SU-DHL-6 (cell line): ENCODE results near the gene RNF223.

Source experiments
- H2AFZ ChIP-seq: fragments of 200-600 bp; sonication (generic); 2 replicates; pipeline ENCODE4 v1.6.1; 2014; ENCODE audit warnings: low read depth, mild to moderate bottlenecking, moderate library complexity, mixed read lengths, antibody characterized with exemption, low read length; ENCODE audit not compliant: severe bottlenecking
- H3F3A ChIP-seq: fragments of 200-600 bp; shearing (Covaris generic); 2 replicates; pipeline ENCODE4 v1.6.0; 2016; ENCODE audit warnings: antibody characterized with exemption, mild to moderate bottlenecking; ENCODE audit not compliant: insufficient read depth
- H3K27ac ChIP-seq: fragments of 200-600 bp; sonication (generic); 2 replicates; pipeline ENCODE4 v1.5.1; 2016; ENCODE audit warnings: low read depth, mild to moderate bottlenecking, low read length, moderate library complexity, mixed read lengths
- H3K27me3 ChIP-seq: fragments of 200-600 bp; sonication (generic), shearing (Covaris generic); 2 replicates; pipeline ENCODE4 v1.6.0; 2014; ENCODE audit warnings: mild to moderate bottlenecking, low read length
- H3K36me3 ChIP-seq: fragments of 200-600 bp; sonication (generic); 2 replicates; pipeline ENCODE4 v1.6.1; 2014; ENCODE audit warnings: mild to moderate bottlenecking, low read length, mixed read lengths
- H3K4me2 ChIP-seq: fragments of 300-600, 200-600 bp; shearing (Covaris generic), sonication (generic); 2 replicates; pipeline ENCODE4 v1.6.0; 2014; ENCODE audit warnings: low read length, low read depth, mild to moderate bottlenecking; ENCODE audit not compliant: poor library complexity, severe bottlenecking
- H3K4me3 ChIP-seq: fragments of 200-600 bp; sonication (generic); 2 replicates; pipeline ENCODE4 v1.5.1; 2014; ENCODE audit warnings: antibody characterized with exemption, low read length, mild to moderate bottlenecking, mixed read lengths; ENCODE audit not compliant: insufficient read depth, poor library complexity, severe bottlenecking
- H3K79me2 ChIP-seq: fragments of 200-600 bp; sonication (generic); 2 replicates; pipeline ENCODE4 v1.6.1; 2014; ENCODE audit warnings: mild to moderate bottlenecking, low read length, moderate library complexity; ENCODE audit not compliant: insufficient read depth
- H3K9ac ChIP-seq: fragments of 200-600 bp; sonication (generic); 2 replicates; pipeline ENCODE4 v1.7.0; 2014; ENCODE audit warnings: mild to moderate bottlenecking, low read length
- H3K9me2 ChIP-seq: fragments of 200-600 bp; sonication (generic); replicated peaks from 2 replicates; pipeline ENCODE4 v1.6.1; 2014; ENCODE audit warnings: low read length; ENCODE audit not compliant: insufficient read depth
- H3K9me3 ChIP-seq: fragments of 200-600 bp; sonication (generic); 2 replicates; pipeline ENCODE4 v1.6.1; 2014; ENCODE audit warnings: low read length, mixed read lengths; ENCODE audit not compliant: insufficient read depth
- H4K20me1 ChIP-seq: fragments of 200-600 bp; sonication (generic); 2 replicates; pipeline ENCODE4 v1.6.1; 2014; ENCODE audit warnings: low read depth, mild to moderate bottlenecking, antibody characterized with exemption, low read length, moderate library complexity, mixed read lengths
- CTCF ChIP-seq: fragments of 200-600 bp; sonication (generic); IDR thresholded peaks from one replicate; pipeline ENCODE4 v1.5.1; 2017; ENCODE audit warnings: antibody characterized with exemption, mild to moderate bottlenecking, low read length, moderate library complexity; ENCODE audit not compliant: insufficient read depth, poor library complexity, severe bottlenecking
- EZH2phosphoT487 ChIP-seq: fragments of 200-600 bp; sonication (generic), shearing (Covaris generic); conservative IDR thresholded peaks from 2 replicates; pipeline ENCODE4 v1.6.1; 2018; ENCODE audit warnings: mild to moderate bottlenecking, antibody characterized with exemption, low read length, moderate library complexity, mixed read lengths

RNF223 gene

GRCh38 chr1:1094981-1095380 lies 20.9 kb upstream of the RNF223 start:
- TF ChIP-seq CTCF (no peak), EZH2phosphoT487 (no peak)
- Histone ChIP-seq H3K27ac (no peak overlapping the region), H3K4me3 (no peak overlapping the region), H3F3A (no peaks in the 10 kb centered on the region), H2AFZ (no peak overlapping the region), H3K9me3 (no peaks in the 10 kb centered on the region), H3K9me2 (no peaks in the 10 kb centered on the region), H4K20me1 (no peaks in the 10 kb centered on the region), H3K4me2 (no peak overlapping the region), H3K27me3 (no peaks in the 10 kb centered on the region), H3K79me2 (no peaks in the 10 kb centered on the region), H3K36me3 (no peaks in the 10 kb centered on the region), H3K9ac (no peak overlapping the region)

GRCh38 chr1:1093610-1093943 lies 19.5 kb upstream of the RNF223 start:
- Histone ChIP-seq H3K4me3 (no peak overlapping the region), H2AFZ (no peak overlapping the region), H3K36me3 (no peaks in the 10 kb centered on the region), H3F3A (no peaks in the 10 kb centered on the region), H3K27me3 (no peaks in the 10 kb centered on the region), H3K9me2 (no peaks in the 10 kb centered on the region), H3K9ac (no peak overlapping the region), H3K9me3 (no peaks in the 10 kb centered on the region), H3K4me2 (no peak overlapping the region), H3K27ac (no peak overlapping the region), H3K79me2 (no peaks in the 10 kb centered on the region), H4K20me1 (no peaks in the 10 kb centered on the region)
- TF ChIP-seq EZH2phosphoT487: no peak
- no peak for TF ChIP-seq CTCF

- Histone ChIP-seq H3K9ac (no peak overlapping the region), H3K27me3 (no peaks in the 10 kb centered on the region), H3F3A (no peaks in the 10 kb centered on the region), H3K4me2 (no peak overlapping the region), H3K36me3 (no peaks in the 10 kb centered on the region), H3K79me2 (no peaks in the 10 kb centered on the region), H3K9me2 (no peaks in the 10 kb centered on the region), H4K20me1 (no peaks in the 10 kb centered on the region), H3K9me3 (no peaks in the 10 kb centered on the region), H3K27ac (no peak overlapping the region), H2AFZ (no peak overlapping the region), H3K4me3 (no peak overlapping the region)
- TF ChIP-seq CTCF: no peak
- TF ChIP-seq EZH2phosphoT487: no peak
Measured at GRCh38 chr1:1092894-1093609, 18.9 kb upstream of the RNF223 start.
